ENCODE data around the gene ASCC3. TPM values are rescaled to one million over a fixed set of nuclear protein-coding genes. Genes with fewer than 3 reads are reported as not detected.

Gene ASCC3
- total and polyA plus RNA-seq, 2 experiments from 2014 or later = 92.9 to 129 TPM

DNA sequence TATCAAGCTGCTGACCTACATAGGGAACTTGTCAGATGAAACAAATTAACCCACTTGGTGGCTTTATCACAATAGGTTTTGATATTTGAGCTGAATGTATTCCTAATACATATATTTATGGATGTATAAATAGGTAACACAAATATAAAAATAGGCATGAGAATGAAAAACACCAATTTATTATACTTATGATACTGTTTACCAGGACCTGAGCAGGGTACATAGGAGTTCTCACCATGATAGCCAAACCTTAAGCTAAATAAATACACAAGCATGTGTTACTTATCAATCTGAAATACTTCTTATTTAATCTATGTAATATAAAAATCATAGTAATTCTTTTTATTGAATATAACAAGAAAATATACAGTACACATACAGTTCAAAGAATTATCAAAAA lies 25.0 kb downstream of the ASCC3 start:
- Mint-ChIP-seq H3K4me3 (no peak overlapping the region), H3K27me3 (ENCODE audit: insufficient read depth, low read depth, poor library complexity) (no peaks in the 10 kb centered on the region), H3K9me3 (no peaks in the 10 kb centered on the region), H3K27ac (no peak overlapping the region), H3K4me1 (no peaks in the 10 kb centered on the region), H3K36me3 (ENCODE audit: low read depth) (peaks cover 14% of the 10 kb centered on the region)
- Histone ChIP-seq H3K4me2 (no peak overlapping the region), H3K79me2 (replicated peaks; ENCODE audit: insufficient read depth) (no peaks in the 10 kb centered on the region), H3K9me2 (ENCODE audit: insufficient read depth) (no peaks in the 10 kb centered on the region), H3K4me1 (ENCODE audit: insufficient read depth) (no peaks in the 10 kb centered on the region), H3K27ac (ENCODE audit: low read depth) (no peak overlapping the region), H4K20me1 (replicated peaks; ENCODE audit: insufficient read depth) (no peaks in the 10 kb centered on the region; the same call in 1 of the 2 replicates), H3K4me3 (no peak overlapping the region), H3F3A (replicated peaks; ENCODE audit: low read depth) (no peaks in the 10 kb centered on the region), H3K36me3 (ENCODE audit: insufficient read depth) (peaks cover 3% of the 10 kb centered on the region; the same call in 1 of the 2 replicates), H3K27me3 (ENCODE audit: insufficient read depth) (no peaks in the 10 kb centered on the region), H2AFZ (no peak overlapping the region)
- ATAC-seq = no peak
- no peak for TF ChIP-seq STAT1 (IDR thresholded peaks at IDR 0.05; ENCODE audit: unreplicated experiment)
- TF ChIP-seq ZNF114 (CRISPR knock-in tag; IDR thresholded peaks at IDR 0.05) = no peak
- no peak for TF ChIP-seq JUNB (IDR thresholded peaks at IDR 0.05; ENCODE audit: unreplicated experiment)
- TF ChIP-seq, protein P1, sequence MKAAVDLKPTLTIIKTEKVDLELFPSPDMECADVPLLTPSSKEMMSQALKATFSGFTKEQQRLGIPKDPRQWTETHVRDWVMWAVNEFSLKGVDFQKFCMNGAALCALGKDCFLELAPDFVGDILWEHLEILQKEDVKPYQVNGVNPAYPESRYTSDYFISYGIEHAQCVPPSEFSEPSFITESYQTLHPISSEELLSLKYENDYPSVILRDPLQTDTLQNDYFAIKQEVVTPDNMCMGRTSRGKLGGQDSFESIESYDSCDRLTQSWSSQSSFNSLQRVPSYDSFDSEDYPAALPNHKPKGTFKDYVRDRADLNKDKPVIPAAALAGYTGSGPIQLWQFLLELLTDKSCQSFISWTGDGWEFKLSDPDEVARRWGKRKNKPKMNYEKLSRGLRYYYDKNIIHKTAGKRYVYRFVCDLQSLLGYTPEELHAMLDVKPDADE (IDR thresholded peaks at IDR 0.05) = no peak
- TF ChIP-seq, protein P2, sequence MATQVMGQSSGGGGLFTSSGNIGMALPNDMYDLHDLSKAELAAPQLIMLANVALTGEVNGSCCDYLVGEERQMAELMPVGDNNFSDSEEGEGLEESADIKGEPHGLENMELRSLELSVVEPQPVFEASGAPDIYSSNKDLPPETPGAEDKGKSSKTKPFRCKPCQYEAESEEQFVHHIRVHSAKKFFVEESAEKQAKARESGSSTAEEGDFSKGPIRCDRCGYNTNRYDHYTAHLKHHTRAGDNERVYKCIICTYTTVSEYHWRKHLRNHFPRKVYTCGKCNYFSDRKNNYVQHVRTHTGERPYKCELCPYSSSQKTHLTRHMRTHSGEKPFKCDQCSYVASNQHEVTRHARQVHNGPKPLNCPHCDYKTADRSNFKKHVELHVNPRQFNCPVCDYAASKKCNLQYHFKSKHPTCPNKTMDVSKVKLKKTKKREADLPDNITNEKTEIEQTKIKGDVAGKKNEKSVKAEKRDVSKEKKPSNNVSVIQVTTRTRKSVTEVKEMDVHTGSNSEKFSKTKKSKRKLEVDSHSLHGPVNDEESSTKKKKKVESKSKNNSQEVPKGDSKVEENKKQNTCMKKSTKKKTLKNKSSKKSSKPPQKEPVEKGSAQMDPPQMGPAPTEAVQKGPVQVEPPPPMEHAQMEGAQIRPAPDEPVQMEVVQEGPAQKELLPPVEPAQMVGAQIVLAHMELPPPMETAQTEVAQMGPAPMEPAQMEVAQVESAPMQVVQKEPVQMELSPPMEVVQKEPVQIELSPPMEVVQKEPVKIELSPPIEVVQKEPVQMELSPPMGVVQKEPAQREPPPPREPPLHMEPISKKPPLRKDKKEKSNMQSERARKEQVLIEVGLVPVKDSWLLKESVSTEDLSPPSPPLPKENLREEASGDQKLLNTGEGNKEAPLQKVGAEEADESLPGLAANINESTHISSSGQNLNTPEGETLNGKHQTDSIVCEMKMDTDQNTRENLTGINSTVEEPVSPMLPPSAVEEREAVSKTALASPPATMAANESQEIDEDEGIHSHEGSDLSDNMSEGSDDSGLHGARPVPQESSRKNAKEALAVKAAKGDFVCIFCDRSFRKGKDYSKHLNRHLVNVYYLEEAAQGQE (IDR thresholded peaks at IDR 0.05; ENCODE audit: unreplicated experiment) = no peak
- TF ChIP-seq, protein P3, sequence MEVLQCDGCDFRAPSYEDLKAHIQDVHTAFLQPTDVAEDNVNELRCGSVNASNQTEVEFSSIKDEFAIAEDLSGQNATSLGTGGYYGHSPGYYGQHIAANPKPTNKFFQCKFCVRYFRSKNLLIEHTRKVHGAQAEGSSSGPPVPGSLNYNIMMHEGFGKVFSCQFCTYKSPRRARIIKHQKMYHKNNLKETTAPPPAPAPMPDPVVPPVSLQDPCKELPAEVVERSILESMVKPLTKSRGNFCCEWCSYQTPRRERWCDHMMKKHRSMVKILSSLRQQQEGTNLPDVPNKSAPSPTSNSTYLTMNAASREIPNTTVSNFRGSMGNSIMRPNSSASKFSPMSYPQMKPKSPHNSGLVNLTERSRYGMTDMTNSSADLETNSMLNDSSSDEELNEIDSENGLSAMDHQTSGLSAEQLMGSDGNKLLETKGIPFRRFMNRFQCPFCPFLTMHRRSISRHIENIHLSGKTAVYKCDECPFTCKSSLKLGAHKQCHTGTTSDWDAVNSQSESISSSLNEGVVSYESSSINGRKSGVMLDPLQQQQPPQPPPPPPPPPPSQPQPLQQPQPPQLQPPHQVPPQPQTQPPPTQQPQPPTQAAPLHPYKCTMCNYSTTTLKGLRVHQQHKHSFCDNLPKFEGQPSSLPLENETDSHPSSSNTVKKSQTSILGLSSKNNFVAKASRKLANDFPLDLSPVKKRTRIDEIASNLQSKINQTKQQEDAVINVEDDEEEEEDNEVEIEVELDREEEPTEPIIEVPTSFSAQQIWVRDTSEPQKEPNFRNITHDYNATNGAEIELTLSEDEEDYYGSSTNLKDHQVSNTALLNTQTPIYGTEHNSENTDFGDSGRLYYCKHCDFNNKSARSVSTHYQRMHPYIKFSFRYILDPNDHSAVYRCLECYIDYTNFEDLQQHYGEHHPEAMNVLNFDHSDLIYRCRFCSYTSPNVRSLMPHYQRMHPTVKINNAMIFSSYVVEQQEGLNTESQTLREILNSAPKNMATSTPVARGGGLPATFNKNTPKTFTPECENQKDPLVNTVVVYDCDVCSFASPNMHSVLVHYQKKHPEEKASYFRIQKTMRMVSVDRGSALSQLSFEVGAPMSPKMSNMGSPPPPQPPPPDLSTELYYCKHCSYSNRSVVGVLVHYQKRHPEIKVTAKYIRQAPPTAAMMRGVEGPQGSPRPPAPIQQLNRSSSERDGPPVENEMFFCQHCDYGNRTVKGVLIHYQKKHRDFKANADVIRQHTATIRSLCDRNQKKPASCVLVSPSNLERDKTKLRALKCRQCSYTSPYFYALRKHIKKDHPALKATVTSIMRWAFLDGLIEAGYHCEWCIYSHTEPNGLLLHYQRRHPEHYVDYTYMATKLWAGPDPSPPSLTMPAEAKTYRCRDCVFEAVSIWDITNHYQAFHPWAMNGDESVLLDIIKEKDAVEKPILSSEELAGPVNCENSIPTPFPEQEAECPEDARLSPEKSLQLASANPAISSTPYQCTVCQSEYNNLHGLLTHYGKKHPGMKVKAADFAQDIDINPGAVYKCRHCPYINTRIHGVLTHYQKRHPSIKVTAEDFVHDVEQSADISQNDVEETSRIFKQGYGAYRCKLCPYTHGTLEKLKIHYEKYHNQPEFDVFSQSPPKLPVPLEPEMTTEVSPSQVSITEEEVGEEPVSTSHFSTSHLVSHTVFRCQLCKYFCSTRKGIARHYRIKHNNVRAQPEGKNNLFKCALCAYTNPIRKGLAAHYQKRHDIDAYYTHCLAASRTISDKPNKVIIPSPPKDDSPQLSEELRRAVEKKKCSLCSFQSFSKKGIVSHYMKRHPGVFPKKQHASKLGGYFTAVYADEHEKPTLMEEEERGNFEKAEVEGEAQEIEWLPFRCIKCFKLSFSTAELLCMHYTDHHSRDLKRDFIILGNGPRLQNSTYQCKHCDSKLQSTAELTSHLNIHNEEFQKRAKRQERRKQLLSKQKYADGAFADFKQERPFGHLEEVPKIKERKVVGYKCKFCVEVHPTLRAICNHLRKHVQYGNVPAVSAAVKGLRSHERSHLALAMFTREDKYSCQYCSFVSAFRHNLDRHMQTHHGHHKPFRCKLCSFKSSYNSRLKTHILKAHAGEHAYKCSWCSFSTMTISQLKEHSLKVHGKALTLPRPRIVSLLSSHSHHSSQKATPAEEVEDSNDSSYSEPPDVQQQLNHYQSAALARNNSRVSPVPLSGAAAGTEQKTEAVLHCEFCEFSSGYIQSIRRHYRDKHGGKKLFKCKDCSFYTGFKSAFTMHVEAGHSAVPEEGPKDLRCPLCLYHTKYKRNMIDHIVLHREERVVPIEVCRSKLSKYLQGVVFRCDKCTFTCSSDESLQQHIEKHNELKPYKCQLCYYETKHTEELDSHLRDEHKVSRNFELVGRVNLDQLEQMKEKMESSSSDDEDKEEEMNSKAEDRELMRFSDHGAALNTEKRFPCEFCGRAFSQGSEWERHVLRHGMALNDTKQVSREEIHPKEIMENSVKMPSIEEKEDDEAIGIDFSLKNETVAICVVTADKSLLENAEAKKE (CRISPR knock-in tag; IDR thresholded peaks at IDR 0.05) = no peak
- no peak for TF ChIP-seq NANOG (IDR thresholded peaks at IDR 0.05; ENCODE audit: borderline replicate concordance)
- TF ChIP-seq EZH2phosphoT487 (IDR thresholded peaks at IDR 0.05; ENCODE audit: unreplicated experiment) = no peak
- TF ChIP-seq, protein P4, sequence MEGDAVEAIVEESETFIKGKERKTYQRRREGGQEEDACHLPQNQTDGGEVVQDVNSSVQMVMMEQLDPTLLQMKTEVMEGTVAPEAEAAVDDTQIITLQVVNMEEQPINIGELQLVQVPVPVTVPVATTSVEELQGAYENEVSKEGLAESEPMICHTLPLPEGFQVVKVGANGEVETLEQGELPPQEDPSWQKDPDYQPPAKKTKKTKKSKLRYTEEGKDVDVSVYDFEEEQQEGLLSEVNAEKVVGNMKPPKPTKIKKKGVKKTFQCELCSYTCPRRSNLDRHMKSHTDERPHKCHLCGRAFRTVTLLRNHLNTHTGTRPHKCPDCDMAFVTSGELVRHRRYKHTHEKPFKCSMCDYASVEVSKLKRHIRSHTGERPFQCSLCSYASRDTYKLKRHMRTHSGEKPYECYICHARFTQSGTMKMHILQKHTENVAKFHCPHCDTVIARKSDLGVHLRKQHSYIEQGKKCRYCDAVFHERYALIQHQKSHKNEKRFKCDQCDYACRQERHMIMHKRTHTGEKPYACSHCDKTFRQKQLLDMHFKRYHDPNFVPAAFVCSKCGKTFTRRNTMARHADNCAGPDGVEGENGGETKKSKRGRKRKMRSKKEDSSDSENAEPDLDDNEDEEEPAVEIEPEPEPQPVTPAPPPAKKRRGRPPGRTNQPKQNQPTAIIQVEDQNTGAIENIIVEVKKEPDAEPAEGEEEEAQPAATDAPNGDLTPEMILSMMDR (conservative IDR thresholded peaks at IDR 0.05; ENCODE audit: low read depth in 2 of 2) = no peak
- DNase-seq (ENCODE audit: low spot score) = no peak

Measured in GM23338 (cell line).